GM23248 (cell line): ENCODE data around the gene CES2.

Experiments used
- EZH2 ChIP-seq: fragments of 200-600 bp; sonication (generic); IDR thresholded peaks from 2 replicates; pipeline ENCODE4 v1.6.1; 2018; ENCODE audit warnings: antibody characterized with exemption, mild to moderate bottlenecking; ENCODE audit not compliant: insufficient read depth, poor library complexity, severe bottlenecking
- EZH2phosphoT487 ChIP-seq: fragments of 200-600 bp; sonication (generic); IDR thresholded peaks from 2 replicates; pipeline ENCODE4 v1.6.1; 2018; ENCODE audit warnings: antibody characterized with exemption, moderate library complexity, mild to moderate bottlenecking, low read depth; ENCODE audit not compliant: insufficient read depth

- TF ChIP-seq EZH2phosphoT487 = no peak
- TF ChIP-seq EZH2 = no peak
Observed at GRCh38 chr16:66936462-66936861, 1.1 kb downstream of the CES2 start.
